SJSA1 (cell line): ENCODE data around the gene MYT1. TPM values are rescaled to one million over a fixed set of nuclear protein-coding genes. Genes with fewer than 3 reads are reported as not detected.

Experiments
- DNase-seq, 2 experiments: peaks; one replicate each; pipeline ENCODE4 v3.0.0-alpha.2; 2015 to 2020; ENCODE audit warnings: low spot score in 2 of 2, low read depth in 1 of 2
- H3K27ac ChIP-seq: fragments of 250-450 bp; sonication (Bioruptor Pico); 2 replicates; pipeline ENCODE4 v1.5.1; 2020; ENCODE audit warnings: mild to moderate bottlenecking, moderate library complexity
- H3K27me3 ChIP-seq: fragments of 250-450 bp; sonication (Bioruptor Pico); replicated peaks from 2 replicates; pipeline ENCODE4 v1.5.1; 2020; ENCODE audit warnings: mild to moderate bottlenecking, moderate library complexity
- H3K36me3 ChIP-seq: fragments of 250-450 bp; sonication (Bioruptor Pico); 2 replicates; pipeline ENCODE4 v1.5.1; 2020; ENCODE audit warnings: mild to moderate bottlenecking
- H3K4me1 ChIP-seq: fragments of 250-450 bp; sonication (Bioruptor Pico); replicated peaks from 2 replicates; pipeline ENCODE4 v1.6.1; 2021; ENCODE audit warnings: mild to moderate bottlenecking
- H3K4me3 ChIP-seq: fragments of 250-450 bp; sonication (Bioruptor Pico); 2 replicates; pipeline ENCODE4 v1.5.1; 2020; ENCODE audit warnings: mild to moderate bottlenecking
- H3K9me3 ChIP-seq: fragments of 250-450 bp; sonication (Bioruptor Pico); replicated peaks from 2 replicates; pipeline ENCODE4 v1.5.1; 2020; ENCODE audit warnings: mild to moderate bottlenecking
- total RNA-seq: library from RNA; depleted of rRNA; stranded (reverse); fragments of >200 nt; shearing (Covaris generic); gene quantifications from 2 replicates; pipeline ENCODE4 v1.2.3, GENCODE V29; 2014

MYT1 gene
- total RNA-seq, 1 experiment from 2014 or later = not detected

DNA sequence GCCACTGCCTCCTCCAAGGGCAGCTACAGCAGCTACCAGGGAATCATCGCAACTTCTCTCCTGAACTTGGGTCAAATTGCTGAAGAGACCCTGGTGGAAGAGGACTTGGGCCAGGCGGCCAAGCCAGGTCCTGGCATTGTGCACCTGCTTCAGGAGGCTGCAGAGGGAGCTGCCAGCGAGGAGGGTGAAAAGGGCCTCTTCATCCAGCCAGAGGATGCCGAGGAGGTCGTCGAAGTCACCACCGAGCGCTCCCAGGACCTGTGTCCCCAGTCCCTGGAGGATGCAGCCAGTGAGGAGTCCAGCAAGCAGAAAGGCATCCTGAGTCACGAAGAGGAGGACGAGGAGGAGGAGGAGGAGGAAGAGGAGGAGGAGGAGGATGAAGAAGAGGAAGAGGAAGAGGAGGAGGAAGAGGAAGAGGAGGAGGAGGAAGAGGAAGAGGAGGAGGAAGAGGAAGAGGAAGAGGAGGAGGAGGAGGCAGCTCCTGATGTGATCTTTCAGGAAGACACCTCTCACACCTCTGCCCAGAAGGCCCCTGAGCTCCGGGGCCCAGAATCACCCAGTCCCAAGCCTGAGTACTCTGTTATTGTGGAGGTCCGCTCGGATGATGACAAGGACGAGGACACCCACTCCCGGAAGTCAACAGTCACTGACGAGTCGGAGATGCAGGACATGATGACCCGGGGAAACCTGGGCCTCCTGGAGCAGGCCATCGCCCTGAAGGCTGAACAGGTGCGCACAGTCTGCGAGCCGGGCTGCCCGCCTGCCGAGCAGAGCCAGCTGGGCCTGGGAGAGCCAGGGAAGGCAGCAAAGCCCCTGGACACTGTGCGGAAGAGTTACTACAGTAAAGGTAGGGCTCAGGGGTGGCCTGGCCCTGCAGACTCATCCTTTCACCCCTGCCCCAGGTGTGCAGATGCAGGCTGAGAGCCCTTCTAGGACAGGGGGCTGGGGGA, 43.7 kb downstream of the MYT1 start:
- H3K4me1 ChIP-seq = no peaks in the 10 kb centered on the region
- no peaks in the 10 kb centered on the region for H3K9me3 ChIP-seq
- DNase-seq = no peak
- H3K27ac ChIP-seq = no peak overlapping the region
- H3K4me3 ChIP-seq = no peak overlapping the region
- H3K27me3 ChIP-seq = peaks cover 47% of the 10 kb centered on the region
- no peaks in the 10 kb centered on the region for H3K36me3 ChIP-seq

DNA sequence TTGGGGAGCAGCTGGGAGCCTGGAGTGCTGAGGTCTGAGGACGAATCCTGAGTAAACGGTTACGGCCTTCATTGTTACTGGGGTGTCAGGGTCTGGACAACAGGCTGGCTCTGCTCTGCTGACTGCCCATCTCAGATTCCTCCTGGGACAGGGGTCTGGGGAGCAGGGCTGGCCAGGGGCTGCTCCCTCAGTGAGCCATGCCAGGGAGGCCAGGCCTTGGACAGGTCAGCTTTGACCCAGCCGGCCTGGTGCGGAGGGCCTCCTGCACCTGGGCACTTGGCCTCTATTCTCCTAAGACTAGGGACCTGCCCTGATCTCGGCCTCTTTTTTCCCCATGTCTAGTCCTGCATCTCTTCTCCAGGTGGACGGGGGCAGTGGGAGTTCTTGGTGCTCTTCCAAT, 44.9 kb downstream of the MYT1 start:
- Histone ChIP-seq H3K4me3 (no peak overlapping the region), H3K4me1 (no peaks in the 10 kb centered on the region), H3K36me3 (no peaks in the 10 kb centered on the region), H3K27ac (no peak overlapping the region), H3K9me3 (no peaks in the 10 kb centered on the region), H3K27me3 (peaks cover 56% of the 10 kb centered on the region)
- DNase-seq = no peak

DNA sequence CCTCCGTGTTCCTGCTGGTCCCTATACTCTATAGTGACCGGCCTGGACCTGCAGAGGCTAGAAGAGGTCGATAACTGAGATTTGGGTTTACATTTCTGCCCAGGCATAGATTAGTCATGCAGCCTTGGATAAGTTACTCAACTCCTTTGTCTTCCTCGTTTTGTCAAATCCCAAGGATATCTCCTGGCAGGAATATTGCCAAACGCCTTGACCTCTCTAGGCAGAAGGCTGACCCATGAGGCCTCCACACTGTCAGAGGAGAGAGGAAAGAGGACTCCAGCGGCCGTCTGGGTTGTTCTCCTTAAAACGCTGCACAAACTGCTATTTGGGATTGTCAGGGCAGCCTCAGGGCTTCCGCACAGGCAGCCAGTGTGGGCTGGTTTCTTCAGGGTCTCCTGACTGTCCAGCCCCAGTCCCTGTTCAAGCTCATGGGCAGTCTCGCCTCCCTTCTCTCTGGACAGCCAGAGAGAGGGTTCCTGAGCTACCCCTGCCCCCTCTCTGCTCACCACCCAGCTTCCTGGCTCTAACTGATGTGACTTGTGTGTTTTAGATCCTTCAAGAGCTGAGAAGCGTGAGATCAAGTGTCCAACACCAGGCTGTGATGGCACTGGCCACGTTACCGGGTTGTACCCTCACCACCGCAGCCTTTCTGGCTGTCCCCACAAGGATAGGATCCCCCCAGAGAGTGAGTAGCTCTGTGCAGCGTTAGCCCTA, 46.6 kb downstream of the MYT1 start:
- Histone ChIP-seq H3K9me3 (no peaks in the 10 kb centered on the region), H3K36me3 (no peaks in the 10 kb centered on the region), H3K4me1 (no peaks in the 10 kb centered on the region), H3K27ac (no peak overlapping the region), H3K4me3 (no peak overlapping the region), H3K27me3 (peaks cover 68% of the 10 kb centered on the region)
- DNase-seq = no peak

DNA sequence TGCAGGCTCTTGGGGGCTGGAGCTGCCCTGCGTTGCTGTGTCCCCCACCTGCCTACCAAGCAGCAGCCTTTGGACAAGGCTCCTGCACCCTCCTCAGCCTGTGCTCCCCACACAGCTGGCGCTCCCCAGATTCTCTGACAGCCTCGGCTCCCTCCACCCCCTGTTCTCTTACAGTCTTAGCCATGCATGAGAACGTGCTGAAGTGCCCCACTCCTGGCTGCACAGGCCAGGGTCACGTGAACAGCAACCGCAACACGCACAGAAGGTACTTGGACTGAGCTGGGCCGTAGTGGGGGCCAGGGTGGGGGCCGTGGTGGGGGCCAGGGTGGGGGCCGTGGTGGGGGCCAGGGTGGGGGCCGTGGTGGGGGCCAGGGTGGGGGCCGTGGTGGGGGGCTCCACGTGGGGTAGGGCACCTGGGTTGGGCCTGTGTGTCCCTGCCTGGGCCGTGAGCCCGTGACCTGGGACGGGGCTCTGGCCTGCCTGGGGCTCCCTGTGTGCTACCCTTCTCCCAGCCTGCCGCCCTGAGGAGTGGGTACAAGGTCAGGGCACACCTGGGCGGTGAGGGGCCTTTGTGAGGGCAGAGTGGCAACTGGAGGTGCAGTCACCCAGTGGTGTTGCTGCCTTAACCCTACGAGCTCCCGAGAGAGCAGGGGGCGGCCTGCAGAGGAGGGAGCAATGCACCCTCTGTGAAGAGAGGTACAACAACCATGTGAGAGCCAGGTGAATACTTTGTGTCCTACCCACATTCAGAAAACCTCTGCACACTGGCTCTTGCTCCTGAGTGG, 47.8 kb downstream of the MYT1 start:
- no peak for DNase-seq
- H3K4me3 ChIP-seq = no peak overlapping the region
- peaks cover 68% of the 10 kb centered on the region for H3K27me3 ChIP-seq
- H3K27ac ChIP-seq = no peak overlapping the region
- no peaks in the 10 kb centered on the region for H3K9me3 ChIP-seq
- H3K36me3 ChIP-seq = no peaks in the 10 kb centered on the region
- H3K4me1 ChIP-seq = no peaks in the 10 kb centered on the region

DNA sequence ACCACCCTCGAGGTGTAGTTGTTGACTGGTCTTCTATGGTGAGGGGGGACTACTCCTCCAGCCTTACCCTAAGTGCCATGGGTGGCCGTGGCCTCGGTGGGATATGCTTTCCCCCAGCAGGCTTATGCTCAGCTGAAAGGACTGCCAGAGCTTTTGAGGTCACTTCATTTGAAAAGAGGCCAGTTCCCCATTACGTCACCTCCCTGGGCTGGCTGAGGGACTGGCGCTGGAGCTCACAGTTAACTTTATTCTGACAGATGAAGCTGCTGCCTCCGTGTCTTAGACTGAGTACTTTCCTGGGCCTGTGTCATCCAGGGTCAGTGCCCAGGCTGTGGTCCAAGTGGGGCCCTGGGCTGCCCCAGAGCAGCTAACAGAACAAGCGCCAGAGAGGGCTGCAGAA, 48.5 kb downstream of the MYT1 start:
- no peak for DNase-seq
- Histone ChIP-seq H3K27ac (no peak overlapping the region), H3K36me3 (no peaks in the 10 kb centered on the region), H3K4me3 (no peak overlapping the region), H3K4me1 (no peaks in the 10 kb centered on the region), H3K27me3 (peaks cover 64% of the 10 kb centered on the region), H3K9me3 (no peaks in the 10 kb centered on the region)

DNA sequence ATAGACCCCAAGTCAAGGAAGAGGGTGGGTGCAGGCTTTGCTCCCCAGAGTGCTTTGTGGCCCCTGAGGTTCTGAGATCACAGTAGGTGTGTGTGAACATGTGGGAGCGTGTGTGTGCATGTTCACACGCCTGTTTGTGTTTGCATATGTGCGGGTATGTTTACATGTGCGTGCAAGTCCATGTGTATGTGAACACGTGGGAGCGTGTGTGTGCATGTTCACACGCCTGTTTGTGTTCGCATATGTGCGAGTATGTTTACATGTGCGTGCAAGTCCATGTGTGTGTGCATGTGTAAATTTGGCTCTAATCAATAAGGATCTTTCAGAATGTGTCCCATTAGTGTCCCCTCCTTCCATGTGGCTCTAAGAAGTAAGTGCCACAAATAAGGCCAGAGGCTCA, 49.9 kb downstream of the MYT1 start:
- Histone ChIP-seq H3K27me3 (peaks cover 73% of the 10 kb centered on the region), H3K9me3 (no peaks in the 10 kb centered on the region), H3K4me3 (no peak overlapping the region), H3K4me1 (no peaks in the 10 kb centered on the region), H3K27ac (no peak overlapping the region), H3K36me3 (no peaks in the 10 kb centered on the region)
- DNase-seq = no peak

DNA sequence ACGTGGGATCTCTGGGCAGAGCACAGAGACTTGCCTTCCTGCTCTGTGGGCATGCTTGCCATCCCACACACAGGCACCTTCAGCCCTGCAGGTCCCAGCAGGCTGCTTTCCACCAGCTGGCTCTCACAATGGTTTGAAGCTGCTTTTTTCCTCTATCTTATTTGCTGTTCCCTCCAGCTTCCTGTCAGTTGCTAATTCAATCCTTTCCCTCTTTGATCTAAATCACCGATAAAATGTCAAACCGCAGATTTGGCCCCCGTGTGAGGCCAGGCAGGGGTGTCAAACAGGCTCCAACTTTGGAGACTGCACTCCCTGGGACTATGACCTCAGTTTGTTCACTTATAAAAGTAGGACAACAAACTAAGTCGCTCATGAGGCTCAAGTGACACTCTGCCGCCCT, 50.7 kb downstream of the MYT1 start:
- Histone ChIP-seq H3K4me3 (no peak overlapping the region), H3K27me3 (peaks cover 72% of the 10 kb centered on the region), H3K4me1 (no peaks in the 10 kb centered on the region), H3K27ac (no peak overlapping the region), H3K36me3 (no peaks in the 10 kb centered on the region), H3K9me3 (no peaks in the 10 kb centered on the region)
- DNase-seq = no peak

DNA sequence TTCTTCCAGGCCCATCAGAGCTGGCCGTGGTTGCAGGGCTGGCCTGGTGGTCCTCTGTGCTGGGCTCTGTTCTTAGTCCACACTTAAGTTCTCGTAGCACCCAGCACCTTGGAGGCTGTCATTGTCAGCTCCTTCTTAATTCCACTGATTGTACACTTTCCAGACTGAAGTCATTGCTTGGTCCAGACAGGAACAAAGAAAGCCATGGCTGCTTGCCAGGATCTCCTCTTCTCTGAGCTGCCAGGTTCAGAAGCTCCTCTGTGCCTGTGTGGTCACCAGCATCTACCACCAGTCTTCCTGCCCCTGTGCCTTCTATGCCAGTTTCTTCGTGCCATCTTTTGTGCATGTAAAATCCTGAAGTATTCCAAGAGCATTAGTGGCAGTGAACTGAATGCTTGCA, 51.8 kb downstream of the MYT1 start:
- Histone ChIP-seq H3K27me3 (peaks cover 62% of the 10 kb centered on the region), H3K36me3 (no peaks in the 10 kb centered on the region)
- DNase-seq = no peak

DNA sequence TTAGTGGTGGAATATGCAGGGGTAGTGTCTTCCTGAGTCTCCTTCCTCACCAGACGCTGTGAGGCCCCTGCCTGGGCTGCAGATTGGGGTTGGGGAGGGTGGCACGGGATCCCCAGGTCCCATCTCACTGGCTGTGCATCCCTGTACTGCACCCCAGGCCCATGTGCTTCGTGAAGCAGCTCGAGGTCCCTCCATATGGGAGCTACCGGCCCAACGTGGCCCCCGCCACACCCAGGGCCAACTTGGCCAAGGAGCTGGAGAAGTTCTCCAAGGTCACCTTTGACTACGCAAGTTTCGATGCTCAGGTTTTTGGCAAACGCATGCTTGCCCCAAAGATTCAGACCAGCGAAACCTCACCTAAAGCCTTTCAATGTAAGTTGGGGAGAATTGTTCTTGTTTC, 52.7 kb downstream of the MYT1 start:
- DNase-seq = no peak
- peaks cover 55% of the 10 kb centered on the region for H3K27me3 ChIP-seq
- H3K4me1 ChIP-seq = no peaks in the 10 kb centered on the region
- no peaks in the 10 kb centered on the region for H3K36me3 ChIP-seq
- H3K27ac ChIP-seq = no peak overlapping the region
- no peaks in the 10 kb centered on the region for H3K9me3 ChIP-seq
- no peak overlapping the region for H3K4me3 ChIP-seq

More for the DNA sequence above, 51.8 kb downstream of the MYT1 start:
- Histone ChIP-seq H3K9me3 (no peaks in the 10 kb centered on the region), H3K4me1 (no peaks in the 10 kb centered on the region), H3K27ac (no peak overlapping the region), H3K4me3 (no peak overlapping the region)

DNA sequence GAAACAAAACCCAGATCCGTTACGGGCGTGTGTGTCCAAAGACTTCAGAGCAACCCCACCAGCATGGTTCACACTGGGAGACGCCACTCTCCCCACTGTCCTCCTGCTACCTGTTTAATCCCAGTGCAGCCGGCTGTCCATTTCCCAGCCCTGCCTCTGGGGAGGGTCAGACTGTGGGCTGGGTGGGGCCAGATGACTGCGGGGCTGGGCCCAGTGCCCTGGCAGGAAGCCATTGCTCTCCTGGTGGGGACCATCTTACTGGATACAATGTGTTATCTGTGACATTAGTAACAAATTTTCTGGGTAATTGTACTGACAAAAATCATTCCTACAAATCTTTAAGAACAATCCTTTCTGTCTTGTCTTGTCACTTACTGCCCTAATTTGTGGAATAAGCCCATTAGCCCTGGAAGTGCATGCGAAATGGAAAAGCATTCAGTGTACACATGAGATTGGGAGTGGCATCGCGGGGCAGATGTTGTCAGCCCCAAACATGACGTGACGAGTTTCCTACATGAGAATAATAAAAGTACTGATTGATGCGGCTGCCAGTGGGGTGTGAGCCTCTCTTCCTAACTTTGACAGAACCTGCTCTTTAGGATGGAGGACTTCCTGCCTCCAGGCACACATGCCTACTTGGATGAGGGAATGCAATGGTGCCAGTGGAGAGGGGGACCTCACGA, 53.4 kb downstream of the MYT1 start:
- DNase-seq = no peak
- no peaks in the 10 kb centered on the region for H3K36me3 ChIP-seq
- peaks cover 53% of the 10 kb centered on the region for H3K27me3 ChIP-seq
- no peak overlapping the region for H3K4me3 ChIP-seq
- H3K9me3 ChIP-seq = no peaks in the 10 kb centered on the region
- H3K4me1 ChIP-seq = no peaks in the 10 kb centered on the region
- no peak overlapping the region for H3K27ac ChIP-seq

DNA sequence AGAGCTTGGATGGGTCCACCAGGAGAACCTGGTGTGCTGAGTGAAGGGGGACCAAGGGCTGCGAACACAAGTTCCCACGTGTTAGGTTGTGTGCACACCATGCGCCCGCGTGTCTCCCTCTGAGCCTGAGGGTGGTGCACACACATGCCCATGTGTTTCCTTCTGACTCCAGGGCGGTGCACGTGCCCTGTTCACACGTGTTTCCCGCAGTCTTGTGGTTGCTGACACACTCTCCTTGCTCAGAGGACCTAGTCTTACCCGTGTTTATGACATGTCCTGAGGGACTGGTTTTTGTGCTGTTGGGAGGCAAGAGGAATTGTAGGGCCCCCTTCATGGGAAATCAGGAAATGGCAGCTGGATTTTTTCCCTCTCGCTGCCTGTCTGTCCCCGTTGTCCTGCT, 55.0 kb downstream of the MYT1 start:
- Histone ChIP-seq H3K9me3 (no peaks in the 10 kb centered on the region), H3K4me3 (no peak overlapping the region), H3K27ac (no peak overlapping the region), H3K27me3 (peaks cover 40% of the 10 kb centered on the region), H3K36me3 (no peaks in the 10 kb centered on the region), H3K4me1 (no peaks in the 10 kb centered on the region)
- no peak for DNase-seq

DNA sequence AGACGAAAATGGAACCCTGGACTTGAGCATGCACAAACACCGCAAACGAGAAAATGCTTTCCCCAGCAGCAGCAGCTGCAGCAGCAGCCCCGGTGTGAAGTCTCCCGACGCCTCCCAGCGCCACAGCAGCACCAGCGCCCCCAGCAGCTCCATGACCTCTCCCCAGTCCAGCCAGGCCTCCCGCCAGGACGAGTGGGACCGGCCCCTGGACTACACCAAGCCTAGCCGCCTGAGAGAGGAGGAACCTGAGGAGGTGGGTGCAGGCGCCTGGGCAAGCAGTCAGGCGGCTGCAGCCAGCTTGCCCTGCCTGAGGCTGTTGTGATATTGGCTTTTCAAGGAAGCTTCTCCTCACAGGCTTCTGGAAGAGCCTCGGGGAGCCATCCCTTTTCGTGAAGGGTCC, 55.5 kb downstream of the MYT1 start:
- Histone ChIP-seq H3K36me3 (no peaks in the 10 kb centered on the region), H3K27ac (no peak overlapping the region), H3K4me3 (no peak overlapping the region), H3K27me3 (peaks cover 35% of the 10 kb centered on the region), H3K4me1 (no peaks in the 10 kb centered on the region), H3K9me3 (no peaks in the 10 kb centered on the region)
- DNase-seq = no peak

DNA sequence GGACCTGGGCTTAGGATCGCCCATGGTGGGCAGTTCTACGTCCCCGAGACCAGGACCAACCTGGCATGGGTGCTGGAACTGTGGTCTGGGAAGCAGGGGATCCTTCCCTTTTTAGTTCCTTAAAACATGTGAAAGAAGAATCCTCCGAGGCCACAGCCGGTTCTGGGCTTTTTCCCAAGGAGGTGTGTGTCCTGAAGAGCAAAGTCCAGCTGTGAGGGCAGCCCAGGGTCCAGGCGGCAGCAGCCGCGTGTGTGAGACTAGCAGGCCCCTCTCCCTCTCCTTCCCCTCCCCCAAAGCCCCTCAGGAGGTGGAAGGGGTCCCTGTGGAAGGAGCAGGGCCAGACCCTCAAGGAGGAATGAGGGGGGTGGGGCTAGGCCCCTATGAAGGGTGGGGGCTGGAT, 56.2 kb downstream of the MYT1 start:
- Histone ChIP-seq H3K4me3 (no peak overlapping the region), H3K36me3 (no peaks in the 10 kb centered on the region), H3K27ac (no peak overlapping the region), H3K27me3 (peaks cover 28% of the 10 kb centered on the region), H3K9me3 (no peaks in the 10 kb centered on the region), H3K4me1 (no peaks in the 10 kb centered on the region)
- DNase-seq = no peak
